HG03064 (cell line): ENCODE measurements around the gene TMEM45B.
"Not testable (repeated sequence)": the region's sequence is repeated elsewhere in the genome, so short reads cannot be mapped to it uniquely, and the experiment has no call there.

Experiments used
- ATAC-seq: cut with Tn5 transposase; IDR thresholded peaks from one replicate; pipeline ENCODE4 v1.9.1; 2021; ENCODE audit warnings: low read depth; ENCODE audit not compliant: unreplicated experiment

TMEM45B gene

GRCh38 chr11:129849447-129850130, 33.9 kb downstream of the TMEM45B start:
- ATAC-seq = no peak

- no peak for ATAC-seq
These were observed 36.6 kb downstream of the TMEM45B start for GRCh38 chr11:129852125-129852740.

GRCh38 chr11:129853518-129854231, 38.0 kb downstream of the TMEM45B start:
- no peak for ATAC-seq

GRCh38 chr11:129854232-129854805, 38.7 kb downstream of the TMEM45B start:
- ATAC-seq = no peak

GRCh38 chr11:129855086-129855485, 39.4 kb downstream of the TMEM45B start:
- ATAC-seq = no peak

- no peak for ATAC-seq
These were observed 40.4 kb downstream of the TMEM45B start for GRCh38 chr11:129856036-129856435.

- no peak for ATAC-seq
These were observed 46.3 kb downstream of the TMEM45B start for GRCh38 chr11:129861702-129862522.

GRCh38 chr11:129864811-129865210, 49.2 kb downstream of the TMEM45B start:
- no peak for ATAC-seq

GRCh38 chr11:129865701-129866100, 50.1 kb downstream of the TMEM45B start:
- no peak for ATAC-seq

- ATAC-seq = no peak
These were observed 50.7 kb downstream of the TMEM45B start for GRCh38 chr11:129866311-129866710.

- ATAC-seq = not testable (repeated sequence)
These were observed 53.0 kb downstream of the TMEM45B start for GRCh38 chr11:129868626-129869025.

GRCh38 chr11:129871914-129872313, 56.3 kb downstream of the TMEM45B start:
- ATAC-seq = no peak

GRCh38 chr11:129880311-129880710, 64.7 kb downstream of the TMEM45B start:
- no peak for ATAC-seq

GRCh38 chr11:129881570-129882170, 66.0 kb downstream of the TMEM45B start:
- no peak for ATAC-seq

- ATAC-seq = no peak
These were observed 68.9 kb downstream of the TMEM45B start for GRCh38 chr11:129884581-129884980.

- ATAC-seq = no peak
These were observed 69.7 kb downstream of the TMEM45B start for GRCh38 chr11:129885381-129885780.

- no peak for ATAC-seq
These were observed 72.8 kb downstream of the TMEM45B start for GRCh38 chr11:129888451-129888850.

- peak; percentile 13 for ATAC-seq
These were observed 78.9 kb downstream of the TMEM45B start for GRCh38 chr11:129894278-129895125.
